Trophoblast cell (in vitro differentiated cells and primary cell): Measurements from ENCODE around the gene KRTAP19-3.

Source experiments
- DNase-seq, 2 donors: peaks; one replicate each; pipeline ENCODE4 v3.0.0-alpha.2; 2016
- H2AFZ ChIP-seq: 2 replicates; pipeline ENCODE4 v1.6.1; 2013; ENCODE audit warnings: low read length, moderate library complexity, mild to moderate bottlenecking; ENCODE audit not compliant: insufficient read depth, poor library complexity
- H2AK5ac ChIP-seq: 2 replicates; pipeline ENCODE4 v1.6.1; 2013; ENCODE audit warnings: mild to moderate bottlenecking, low read length
- H2BK120ac ChIP-seq: 2 replicates; pipeline ENCODE4 v1.6.1; 2013; ENCODE audit warnings: low read length, mild to moderate bottlenecking, moderate library complexity; ENCODE audit not compliant: insufficient read depth, poor library complexity
- H2BK12ac ChIP-seq: 2 replicates; pipeline ENCODE4 v1.6.1; 2013; ENCODE audit warnings: mild to moderate bottlenecking, low read length, moderate library complexity
- H2BK5ac ChIP-seq: 2 replicates; pipeline ENCODE4 v1.6.1; 2013; ENCODE audit warnings: low read length, low read depth, moderate library complexity, mild to moderate bottlenecking; ENCODE audit not compliant: poor library complexity
- H3K14ac ChIP-seq: 2 replicates; pipeline ENCODE4 v1.6.1; 2013; ENCODE audit warnings: mild to moderate bottlenecking, low read length
- H3K18ac ChIP-seq: 2 replicates; pipeline ENCODE4 v1.6.1; 2013; ENCODE audit warnings: mild to moderate bottlenecking, low read length
- H3K23ac ChIP-seq: 2 replicates; pipeline ENCODE4 v1.6.1; 2013; ENCODE audit warnings: low read length
- H3K27ac ChIP-seq: 2 replicates; pipeline ENCODE4 v1.5.1; 2013; ENCODE audit warnings: low read depth, mild to moderate bottlenecking, inconsistent platforms, low read length, moderate library complexity
- H3K27me3 ChIP-seq: 2 replicates; pipeline ENCODE4 v1.6.1; 2013; ENCODE audit warnings: inconsistent platforms, mild to moderate bottlenecking, low read length, moderate library complexity; ENCODE audit not compliant: insufficient read depth
- H3K36me3 ChIP-seq, 2 experiments: 1 replicate in 1 of 2; 2 replicates in 1 of 2; pipeline ENCODE4 v1.6.1; 2013; ENCODE audit warnings: low read length in 2 of 2, mild to moderate bottlenecking in 2 of 2, moderate library complexity in 1 of 2; ENCODE audit not compliant: insufficient read depth in 2 of 2, control insufficient read depth in 1 of 2
- H3K4ac ChIP-seq: 2 replicates; pipeline ENCODE4 v1.6.1; 2013; ENCODE audit warnings: low read depth, mild to moderate bottlenecking, low read length, moderate library complexity
- H3K4me1 ChIP-seq, 2 experiments: 1 replicate in 1 of 2; 2 replicates in 1 of 2; pipeline ENCODE4 v1.6.1; 2013; ENCODE audit warnings: low read length in 2 of 2, mild to moderate bottlenecking in 2 of 2, moderate library complexity in 1 of 2; ENCODE audit not compliant: insufficient read depth in 2 of 2, control insufficient read depth in 1 of 2
- H3K4me2 ChIP-seq: 2 replicates; pipeline ENCODE4 v1.6.1; 2013; ENCODE audit warnings: inconsistent platforms, mild to moderate bottlenecking, low read length, moderate library complexity
- H3K4me3 ChIP-seq: 2 replicates; pipeline ENCODE4 v1.5.1; 2013; ENCODE audit warnings: mild to moderate bottlenecking, low read depth, low read length, inconsistent platforms
- H3K79me1 ChIP-seq: one replicate; pipeline ENCODE4 v1.6.1; 2013; ENCODE audit warnings: low read length
- H3K79me2 ChIP-seq: 2 replicates; pipeline ENCODE4 v1.6.1; 2013; ENCODE audit warnings: low read length, mild to moderate bottlenecking; ENCODE audit not compliant: control insufficient read depth, insufficient read depth, poor library complexity
- H3K9ac ChIP-seq: 2 replicates; pipeline ENCODE4 v1.6.1; 2013; ENCODE audit warnings: mild to moderate bottlenecking, low read length
- H3K9me3 ChIP-seq: 2 replicates; pipeline ENCODE4 v1.6.1; 2013; ENCODE audit warnings: low read depth, mild to moderate bottlenecking, control low read depth, inconsistent platforms, low read length; ENCODE audit not compliant: insufficient read depth
- H4K12ac ChIP-seq: 2 replicates; pipeline ENCODE4 v1.6.1; 2013; ENCODE audit warnings: low read depth, mild to moderate bottlenecking, low read length, moderate library complexity
- H4K8ac ChIP-seq: 2 replicates; pipeline ENCODE4 v1.6.1; 2013; ENCODE audit warnings: low read depth, mild to moderate bottlenecking, low read length, moderate library complexity
- H4K91ac ChIP-seq: one replicate; pipeline ENCODE4 v1.6.1; 2013; ENCODE audit warnings: low read depth, mild to moderate bottlenecking, low read length, moderate library complexity
- WGBS: extraction: QIAGEN DNeasy Blood & Tissue Kit; methylation state at CpG from one replicate; pipeline ENCODE4 v1.1.7; 2013; ENCODE audit warnings: missing lambda C conversion rate; ENCODE audit not compliant: insufficient read length, insufficient coverage; ENCODE audit errors: extremely low coverage; 5-methylcytosine and 5-hydroxymethylcytosine counted together

KRTAP19-3 gene

GRCh38 chr21:30502041-30502440 lies 10.2 kb upstream of the KRTAP19-3 start, which contains the start of gene KRTAP19-5:
TSS of gene KRTAP19-5 (minus strand) at chr21:30502141. CDS start at chr21:30502090, 51 bp downstream.
- Histone ChIP-seq H3K9me3 (peaks cover 3% of the 10 kb centered on the region), H3K18ac (no peak within 1 kb of the TSS), H3K27me3 (no peaks in the 10 kb centered on the region), H3K79me2 (no peaks in the 10 kb centered on the region), H3K4me3 (no peak within 1 kb of the TSS), H3K4me1 (no peaks in the 10 kb centered on the region), H2BK120ac (no peak within 1 kb of the TSS), H3K4ac (no peak within 1 kb of the TSS), H3K79me1 (no peaks in the 10 kb centered on the region), H2AK5ac (no peak within 1 kb of the TSS), H3K36me3 (no peaks in the 10 kb centered on the region), H3K4me2 (no peak within 1 kb of the TSS), H2AFZ (no peak within 1 kb of the TSS), H3K14ac (no peak within 1 kb of the TSS), H4K8ac (no peak within 1 kb of the TSS), H4K12ac (no peak within 1 kb of the TSS), H2BK5ac (no peak within 1 kb of the TSS), H3K9ac (no peak within 1 kb of the TSS), H3K23ac (no peak within 1 kb of the TSS), H3K27ac (no peak within 1 kb of the TSS), H4K91ac (no peak within 1 kb of the TSS), H2BK12ac (no peak within 1 kb of the TSS)
- WGBS = no CpG with 5 or more reads among the region's 6 CpGs
- no peak for DNase-seq

GRCh38 chr21:30497065-30497464 lies 5.3 kb upstream of the KRTAP19-3 start, which contains the start of gene KRTAP19-4:
TSS of gene KRTAP19-4 (minus strand) at chr21:30497165. CDS start at chr21:30497110, 55 bp downstream.
- no peak for DNase-seq
- H3K18ac ChIP-seq = no peak within 1 kb of the TSS
- H3K14ac ChIP-seq = no peak within 1 kb of the TSS
- H3K79me1 ChIP-seq = no peaks in the 10 kb centered on the region
- no peak within 1 kb of the TSS for H3K4me2 ChIP-seq
- H3K79me2 ChIP-seq = no peaks in the 10 kb centered on the region
- H2AFZ ChIP-seq = no peak within 1 kb of the TSS
- no peak within 1 kb of the TSS for H4K12ac ChIP-seq
- peaks cover 4% of the 10 kb centered on the region for H3K9me3 ChIP-seq
- no peak within 1 kb of the TSS for H2BK5ac ChIP-seq
- H3K4ac ChIP-seq = no peak within 1 kb of the TSS
- H2BK120ac ChIP-seq = no peak within 1 kb of the TSS
- H2AK5ac ChIP-seq = no peak within 1 kb of the TSS
- H3K36me3 ChIP-seq = no peaks in the 10 kb centered on the region
- no peaks in the 10 kb centered on the region for H3K27me3 ChIP-seq
- no peak within 1 kb of the TSS for H4K8ac ChIP-seq
- H3K4me1 ChIP-seq = no peaks in the 10 kb centered on the region
- H2BK12ac ChIP-seq = no peak within 1 kb of the TSS
- no CpG with 5 or more reads among the region's 4 CpGs for WGBS
- H4K91ac ChIP-seq = no peak within 1 kb of the TSS
- no peak within 1 kb of the TSS for H3K23ac ChIP-seq
- no peak within 1 kb of the TSS for H3K9ac ChIP-seq
- no peak within 1 kb of the TSS for H3K4me3 ChIP-seq
- H3K27ac ChIP-seq = no peak within 1 kb of the TSS

- Histone ChIP-seq H3K4me1 (no peaks in the 10 kb centered on the region), H3K23ac (no peak within 1 kb of the TSS), H2AFZ (no peak within 1 kb of the TSS), H3K4me2 (no peak within 1 kb of the TSS), H3K36me3 (no peaks in the 10 kb centered on the region), H4K8ac (no peak within 1 kb of the TSS), H3K4me3 (no peak within 1 kb of the TSS), H2AK5ac (no peak within 1 kb of the TSS), H3K18ac (no peak within 1 kb of the TSS), H3K9ac (no peak within 1 kb of the TSS), H3K79me1 (no peaks in the 10 kb centered on the region), H3K27me3 (no peaks in the 10 kb centered on the region), H3K4ac (no peak within 1 kb of the TSS), H3K9me3 (peaks cover 7% of the 10 kb centered on the region), H3K79me2 (no peaks in the 10 kb centered on the region), H4K12ac (no peak within 1 kb of the TSS), H4K91ac (no peak within 1 kb of the TSS), H2BK5ac (no peak within 1 kb of the TSS), H2BK120ac (no peak within 1 kb of the TSS), H3K27ac (no peak within 1 kb of the TSS), H3K14ac (no peak within 1 kb of the TSS), H2BK12ac (no peak within 1 kb of the TSS)
- no peak for DNase-seq
- no CpG with 5 or more reads among the region's 2 CpGs for WGBS
Measured at GRCh38 chr21:30487336-30487735, 4.5 kb downstream of the KRTAP19-3 start, which contains the start of gene KRTAP19-2. TSS of gene KRTAP19-2 (minus strand) at chr21:30487436. CDS start at chr21:30487348, 88 bp downstream.

- Histone ChIP-seq H3K4me2 (no peak overlapping the region), H3K23ac (no peak overlapping the region), H2BK120ac (no peak overlapping the region), H3K9ac (no peak overlapping the region), H2AFZ (no peak overlapping the region), H4K91ac (no peak overlapping the region), H2AK5ac (no peak overlapping the region), H3K18ac (no peak overlapping the region), H2BK5ac (no peak overlapping the region), H3K4me1 (no peaks in the 10 kb centered on the region), H2BK12ac (no peak overlapping the region), H3K4ac (no peak overlapping the region), H3K4me3 (no peak overlapping the region), H3K79me1 (no peaks in the 10 kb centered on the region), H3K27me3 (no peaks in the 10 kb centered on the region), H3K79me2 (no peaks in the 10 kb centered on the region), H3K36me3 (no peaks in the 10 kb centered on the region), H4K8ac (no peak overlapping the region), H3K14ac (no peak overlapping the region), H4K12ac (no peak overlapping the region), H3K9me3 (peaks cover 7% of the 10 kb centered on the region), H3K27ac (no peak overlapping the region)
- DNase-seq = no peak
- WGBS = no CpG with 5 or more reads among the region's 2 CpGs
Measured at GRCh38 chr21:30486180-30486579, 5.6 kb downstream of the KRTAP19-3 start.
